Lower lobe of right lung (tissue), 2 donors: ENCODE results near the gene SLC1A5. TPM values are rescaled to one million over a fixed set of nuclear protein-coding genes. Genes with fewer than 3 reads are reported as not detected.

ENCODE experiments used
- ATAC-seq, 2 donors: fragments of 200-7000 bp; cut with Tn5 transposase; one replicate each; pipeline ENCODE4 v1.9.1; 2020 to 2022; ENCODE audit warnings: mild to moderate bottlenecking in 2 of 2, moderate library complexity in 2 of 2
- DNase-seq: peaks from one replicate; pipeline ENCODE4 v3.0.0-alpha.2; 2020
- H3K27ac ChIP-seq: fragments of 200-600 bp; one replicate; pipeline ENCODE4 v1.8.0; 2022
- H3K27me3 ChIP-seq: fragments of 200-600 bp; one replicate; pipeline ENCODE4 v1.8.0; 2022; ENCODE audit warnings: low read depth
- H3K36me3 ChIP-seq: fragments of 200-600 bp; one replicate; pipeline ENCODE4 v1.8.0; 2022; ENCODE audit warnings: mild to moderate bottlenecking
- H3K4me1 ChIP-seq: fragments of 200-600 bp; one replicate; pipeline ENCODE4 v1.8.0; 2022
- H3K4me3 ChIP-seq: fragments of 200-600 bp; one replicate; pipeline ENCODE4 v1.8.0; 2022; ENCODE audit warnings: mild to moderate bottlenecking
- H3K9me3 ChIP-seq: fragments of 200-600 bp; one replicate; pipeline ENCODE4 v1.8.0; 2022
- intact Hi-C: fragments of 100-400 bp; cut with DNase I; formaldehyde crosslinking; loops from one replicate; pipeline ENCODE4 v1.11.0; 2022
- total RNA-seq: library from RNA; stranded (reverse); fragmentation: NEBNext Ultra II Directional; extraction: Animal tissue kit (Norgen Biotek cat#: 25700); gene quantifications from one replicate; pipeline ENCODE4 v1.2.1, GENCODE V29; 2021
- TF ChIP-seq, protein P1 (sequence below): fragments of 200-600 bp; IDR thresholded peaks from one replicate; pipeline ENCODE4 v1.8.0; 2022; ENCODE audit warnings: antibody characterized with exemption, mild to moderate bottlenecking
- donor health status: DM: no; HTN: yes; CAD: no; lungs with severe emphysema.

SLC1A5 gene
- total RNA-seq, 1 donor from 2014 or later: 120 TPM

GRCh38 chr19:46725036-46725820 is 63.2 kb downstream of the SLC1A5 start:
- Histone ChIP-seq H3K27me3 (no peaks in the 10 kb centered on the region), H3K9me3 (no peaks in the 10 kb centered on the region), H3K27ac (no peak overlapping the region), H3K4me3 (no peak overlapping the region), H3K36me3 (peaks cover 100% of the 10 kb centered on the region), H3K4me1 (peaks cover 31% of the 10 kb centered on the region)
- intact Hi-C loops: no loop called here
- ATAC-seq (no peak), DNase-seq (no peak)
- TF ChIP-seq, protein P1, sequence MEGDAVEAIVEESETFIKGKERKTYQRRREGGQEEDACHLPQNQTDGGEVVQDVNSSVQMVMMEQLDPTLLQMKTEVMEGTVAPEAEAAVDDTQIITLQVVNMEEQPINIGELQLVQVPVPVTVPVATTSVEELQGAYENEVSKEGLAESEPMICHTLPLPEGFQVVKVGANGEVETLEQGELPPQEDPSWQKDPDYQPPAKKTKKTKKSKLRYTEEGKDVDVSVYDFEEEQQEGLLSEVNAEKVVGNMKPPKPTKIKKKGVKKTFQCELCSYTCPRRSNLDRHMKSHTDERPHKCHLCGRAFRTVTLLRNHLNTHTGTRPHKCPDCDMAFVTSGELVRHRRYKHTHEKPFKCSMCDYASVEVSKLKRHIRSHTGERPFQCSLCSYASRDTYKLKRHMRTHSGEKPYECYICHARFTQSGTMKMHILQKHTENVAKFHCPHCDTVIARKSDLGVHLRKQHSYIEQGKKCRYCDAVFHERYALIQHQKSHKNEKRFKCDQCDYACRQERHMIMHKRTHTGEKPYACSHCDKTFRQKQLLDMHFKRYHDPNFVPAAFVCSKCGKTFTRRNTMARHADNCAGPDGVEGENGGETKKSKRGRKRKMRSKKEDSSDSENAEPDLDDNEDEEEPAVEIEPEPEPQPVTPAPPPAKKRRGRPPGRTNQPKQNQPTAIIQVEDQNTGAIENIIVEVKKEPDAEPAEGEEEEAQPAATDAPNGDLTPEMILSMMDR: no peak

Other genes starting within 250 kb of the SLC1A5 start
- gene CALM3, start 187.3 kb downstream of the SLC1A5 start, total RNA-seq: 155 TPM
- gene PTGIR, start 163.5 kb downstream of the SLC1A5 start, total RNA-seq: 6.9 TPM
- gene GNG8, start 152.4 kb downstream of the SLC1A5 start, total RNA-seq: not detected
- gene DACT3, start 127.4 kb downstream of the SLC1A5 start, total RNA-seq: 4.9 TPM
- gene PRKD2, start 71.5 kb downstream of the SLC1A5 start, total RNA-seq: 45.0 TPM
- gene FKRP, start 42.5 kb downstream of the SLC1A5 start, total RNA-seq: 13.2 TPM
- 69.1 TPM for gene STRN4, start 42.1 kb downstream of the SLC1A5 start, total RNA-seq
- gene AP2S1, start 62.3 kb upstream of the SLC1A5 start, total RNA-seq: 120 TPM
- gene ARHGAP35, start 72.4 kb upstream of the SLC1A5 start, total RNA-seq: 61.6 TPM
- 1.8 TPM for gene NPAS1, start 231.2 kb upstream of the SLC1A5 start, total RNA-seq